Uterus (tissue), 2 donors: ENCODE measurements around the gene WAS.

ENCODE experiments used
- POLR2A ChIP-seq, 2 donors: fragments of 450-650 bp; IDR thresholded peaks; one replicate each; pipeline ENCODE4 v1.6.1; 2016; ENCODE audit warnings: antibody characterized with exemption in 2 of 2, mild to moderate bottlenecking in 1 of 2, moderate library complexity in 1 of 2
- TF ChIP-seq, protein P1 (sequence below), 4 experiments: fragments of 200-600 bp in 2 of 4; fragments of 450-650 bp in 2 of 4; sonication (generic) in 2 of 4; IDR thresholded peaks; one replicate each; pipeline ENCODE4 v1.5.1; 2016 to 2019; ENCODE audit warnings: antibody characterized with exemption in 4 of 4, mild to moderate bottlenecking in 2 of 4, moderate library complexity in 1 of 4

GRCh38 chrX:48726596-48726995 lies 43.0 kb downstream of the WAS start:
- TF ChIP-seq, protein P1, sequence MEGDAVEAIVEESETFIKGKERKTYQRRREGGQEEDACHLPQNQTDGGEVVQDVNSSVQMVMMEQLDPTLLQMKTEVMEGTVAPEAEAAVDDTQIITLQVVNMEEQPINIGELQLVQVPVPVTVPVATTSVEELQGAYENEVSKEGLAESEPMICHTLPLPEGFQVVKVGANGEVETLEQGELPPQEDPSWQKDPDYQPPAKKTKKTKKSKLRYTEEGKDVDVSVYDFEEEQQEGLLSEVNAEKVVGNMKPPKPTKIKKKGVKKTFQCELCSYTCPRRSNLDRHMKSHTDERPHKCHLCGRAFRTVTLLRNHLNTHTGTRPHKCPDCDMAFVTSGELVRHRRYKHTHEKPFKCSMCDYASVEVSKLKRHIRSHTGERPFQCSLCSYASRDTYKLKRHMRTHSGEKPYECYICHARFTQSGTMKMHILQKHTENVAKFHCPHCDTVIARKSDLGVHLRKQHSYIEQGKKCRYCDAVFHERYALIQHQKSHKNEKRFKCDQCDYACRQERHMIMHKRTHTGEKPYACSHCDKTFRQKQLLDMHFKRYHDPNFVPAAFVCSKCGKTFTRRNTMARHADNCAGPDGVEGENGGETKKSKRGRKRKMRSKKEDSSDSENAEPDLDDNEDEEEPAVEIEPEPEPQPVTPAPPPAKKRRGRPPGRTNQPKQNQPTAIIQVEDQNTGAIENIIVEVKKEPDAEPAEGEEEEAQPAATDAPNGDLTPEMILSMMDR (IDR thresholded peaks at IDR 0.05): no peak
- TF ChIP-seq POLR2A (IDR thresholded peaks at IDR 0.05): no peak
